Esophagus muscularis mucosa (tissue), 4 donors: ENCODE results near the gene WDR91. TPM values are rescaled to one million over a fixed set of nuclear protein-coding genes. Genes with fewer than 3 reads are reported as not detected.
"Not testable (repeated sequence)": the region's sequence is repeated elsewhere in the genome, so short reads cannot be mapped to it uniquely, and the experiment has no call there.

ENCODE experiments used
- DNase-seq: peaks from one replicate; pipeline ENCODE4 v3.0.0-alpha.2; 2017; ENCODE audit errors: extremely low spot score
- H3K27ac ChIP-seq, 4 donors: fragments of 200-600 bp; sonication (generic); replicated peaks in 1 of 4; 1 replicate in 3 of 4; 2 replicates in 1 of 4; pipeline ENCODE4 v1.5.1; 2016 to 2019; ENCODE audit warnings: mild to moderate bottlenecking in 1 of 4
- H3K27me3 ChIP-seq, 4 donors: fragments of 200-600 bp; sonication (generic); one replicate each; pipeline versions ENCODE4 v1.5.1 to v1.6.0; 2016 to 2019
- H3K36me3 ChIP-seq, 4 donors: fragments of 200-600 bp; sonication (generic); one replicate each; pipeline ENCODE4 v1.5.1; 2016 to 2019
- H3K4me1 ChIP-seq, 4 donors: fragments of 200-600 bp; sonication (generic); one replicate each; pipeline ENCODE4 v1.5.1; 2016 to 2019
- H3K4me3 ChIP-seq, 4 donors: fragments of 200-600 bp; sonication (generic); 1 replicate in 2 of 4; 2 replicates in 2 of 4; pipeline ENCODE4 v1.5.1; 2016 to 2019; ENCODE audit warnings: mild to moderate bottlenecking in 4 of 4, moderate library complexity in 1 of 4
- H3K9me3 ChIP-seq, 4 donors: fragments of 200-600 bp; sonication (generic); 1 replicate in 3 of 4; 2 replicates in 1 of 4; pipeline ENCODE4 v1.5.1; 2016 to 2019
- EP300 ChIP-seq: sonication (generic); formaldehyde crosslinking; IDR thresholded peaks from one replicate; pipeline ENCODE4 v1.6.1; 2017; ENCODE audit warnings: antibody characterized with exemption
- POLR2A ChIP-seq: fragments of 450-650 bp; IDR thresholded peaks from one replicate; pipeline ENCODE4 v1.6.1; 2017; ENCODE audit warnings: antibody characterized with exemption, moderate library complexity, mild to moderate bottlenecking, low read depth
- POLR2AphosphoS5 ChIP-seq, 2 donors: sonication (generic); formaldehyde crosslinking; IDR thresholded peaks; one replicate each; pipeline ENCODE4 v1.6.1; 2017; ENCODE audit warnings: antibody characterized with exemption in 2 of 2
- WGBS: methylation state at CpG from one replicate; pipeline ENCODE4 v1.1.5; 2018; 5-methylcytosine and 5-hydroxymethylcytosine counted together
- intact Hi-C: fragments of 100-400 bp; cut with DNase I; formaldehyde crosslinking; loops from one replicate; pipeline ENCODE4 v1.15.1; 2023
- total RNA-seq, 4 donors: library from RNA; depleted of rRNA; stranded (reverse); fragments of >200 nt; gene quantifications; one replicate each; pipeline versions ENCODE4 v1.1.0 to v1.2.1, GENCODE V29; 2016
- TF ChIP-seq, protein P1 (sequence below), 3 experiments: fragments of 200-600 bp in 2 of 3; fragments of 450-650 bp in 1 of 3; sonication (generic) in 2 of 3; IDR thresholded peaks; one replicate each; pipeline ENCODE4 v1.5.1; 2017 to 2019; ENCODE audit warnings: antibody characterized with exemption in 3 of 3, mild to moderate bottlenecking in 2 of 3, moderate library complexity in 1 of 3

Gene WDR91
- total RNA-seq, 4 donors from 2014 or later = 13.3 to 27.4 (median 20.4) TPM

DNA sequence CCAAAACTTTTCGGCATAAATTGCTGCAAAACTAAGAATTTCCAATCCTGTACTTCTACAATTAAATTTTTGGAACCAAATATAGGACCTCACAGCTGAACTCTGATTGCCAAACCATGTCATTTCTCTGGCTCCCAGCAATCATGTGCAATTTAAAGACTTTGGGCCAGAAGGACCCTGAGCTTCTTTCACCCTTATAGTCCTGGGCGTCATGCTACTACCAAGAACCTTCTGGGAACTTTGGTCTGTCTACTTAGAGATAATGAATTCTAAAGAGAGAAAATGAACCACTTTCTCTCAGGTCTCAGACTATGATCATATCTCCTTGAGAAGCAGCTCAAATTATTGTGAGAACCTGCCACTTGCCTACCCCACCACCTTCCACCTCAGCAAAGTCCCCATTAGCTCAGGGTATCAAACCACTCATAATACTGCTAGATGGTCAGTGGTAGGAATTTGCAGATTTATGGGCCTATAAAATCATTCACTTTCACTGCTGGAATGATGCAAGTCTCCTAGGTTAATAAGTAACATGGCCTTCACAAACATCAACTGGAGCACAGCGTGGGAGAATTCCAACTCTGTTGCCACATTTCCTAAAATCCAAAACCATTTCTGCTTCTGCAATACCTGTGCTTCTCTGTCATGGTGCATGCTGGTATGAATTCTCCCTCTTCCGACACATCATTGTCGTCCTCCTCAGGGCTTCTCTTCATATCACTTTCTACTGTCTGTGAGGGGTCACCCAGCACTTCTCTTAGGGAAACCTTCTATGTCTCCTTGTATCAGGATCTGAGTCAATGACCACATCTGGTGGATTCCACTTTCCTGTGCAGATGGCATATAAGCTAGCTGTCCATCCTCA, 6.6 kb upstream of the WDR91 start:
- TF ChIP-seq EP300 = no peak
- no peak for TF ChIP-seq POLR2AphosphoS5 (IDR thresholded peaks at IDR 0.05)
- no peak for TF ChIP-seq POLR2A
- TF ChIP-seq, protein P1, sequence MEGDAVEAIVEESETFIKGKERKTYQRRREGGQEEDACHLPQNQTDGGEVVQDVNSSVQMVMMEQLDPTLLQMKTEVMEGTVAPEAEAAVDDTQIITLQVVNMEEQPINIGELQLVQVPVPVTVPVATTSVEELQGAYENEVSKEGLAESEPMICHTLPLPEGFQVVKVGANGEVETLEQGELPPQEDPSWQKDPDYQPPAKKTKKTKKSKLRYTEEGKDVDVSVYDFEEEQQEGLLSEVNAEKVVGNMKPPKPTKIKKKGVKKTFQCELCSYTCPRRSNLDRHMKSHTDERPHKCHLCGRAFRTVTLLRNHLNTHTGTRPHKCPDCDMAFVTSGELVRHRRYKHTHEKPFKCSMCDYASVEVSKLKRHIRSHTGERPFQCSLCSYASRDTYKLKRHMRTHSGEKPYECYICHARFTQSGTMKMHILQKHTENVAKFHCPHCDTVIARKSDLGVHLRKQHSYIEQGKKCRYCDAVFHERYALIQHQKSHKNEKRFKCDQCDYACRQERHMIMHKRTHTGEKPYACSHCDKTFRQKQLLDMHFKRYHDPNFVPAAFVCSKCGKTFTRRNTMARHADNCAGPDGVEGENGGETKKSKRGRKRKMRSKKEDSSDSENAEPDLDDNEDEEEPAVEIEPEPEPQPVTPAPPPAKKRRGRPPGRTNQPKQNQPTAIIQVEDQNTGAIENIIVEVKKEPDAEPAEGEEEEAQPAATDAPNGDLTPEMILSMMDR (IDR thresholded peaks at IDR 0.05) = no peak
- Histone ChIP-seq H3K27me3 (no peaks in the 10 kb centered on the region), H3K36me3 (no peaks in the 10 kb centered on the region), H3K4me1 (no peaks in the 10 kb centered on the region), H3K27ac (no peak overlapping the region), H3K9me3 (no peaks in the 10 kb centered on the region), H3K4me3 (no peak overlapping the region)
- DNase-seq = no peak
- WGBS = 95% methylated on average over 5 of the region's 5 CpGs
- intact Hi-C loops = no loop called here

- H3K9me3 ChIP-seq = no peaks in the 10 kb centered on the region
- H3K4me3 ChIP-seq = no peak overlapping the region
- no peaks in the 10 kb centered on the region for H3K27me3 ChIP-seq
- no peaks in the 10 kb centered on the region for H3K36me3 ChIP-seq
- intact Hi-C loops = no loop called here
- H3K4me1 ChIP-seq = peaks cover 0 to 6% (median 2%) of the 10 kb centered on the region in 4 donors
- no peak for DNase-seq
- TF ChIP-seq POLR2AphosphoS5 (IDR thresholded peaks at IDR 0.05) = no peak
- TF ChIP-seq POLR2A = no peak
- TF ChIP-seq, protein P1 (IDR thresholded peaks at IDR 0.05) = no peak
- no peak for TF ChIP-seq EP300
- no peak overlapping the region for H3K27ac ChIP-seq
- 77% methylated on average over 3 of the region's 3 CpGs for WGBS
Observed at GRCh38 chr7:135215698-135216097, 4.4 kb upstream of the WDR91 start.

- 91% methylated on average over 4 of the region's 4 CpGs for WGBS
- intact Hi-C loops = no loop called here
Observed at GRCh38 chr7:135215180-135215579, 3.9 kb upstream of the WDR91 start.

DNA sequence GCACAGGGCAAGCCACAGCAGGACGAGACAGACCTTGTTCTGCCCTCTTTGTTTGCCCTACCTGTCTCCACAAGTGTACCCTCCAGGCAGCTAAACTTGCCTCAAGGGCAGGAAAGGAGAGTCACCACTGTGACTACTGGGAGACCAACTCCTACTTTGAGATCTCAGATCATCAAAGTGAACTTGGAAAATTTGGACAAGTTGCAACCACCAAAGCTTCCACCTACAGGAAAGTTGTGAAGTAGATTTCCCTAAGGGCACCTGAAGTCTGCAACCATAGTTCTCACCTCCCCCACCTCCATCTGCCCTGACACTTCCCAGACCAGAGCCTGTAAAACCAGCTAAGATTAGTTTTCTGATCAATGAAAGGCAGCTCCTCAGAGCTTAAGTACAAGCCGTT, 2.5 kb upstream of the WDR91 start:
- no peak for DNase-seq
- Histone ChIP-seq H3K4me3 (no peak overlapping the region), H3K4me1 (peaks cover 8 to 25% (median 19%) of the 10 kb centered on the region in 4 donors), H3K36me3 (no peaks in the 10 kb centered on the region), H3K27ac (no peak overlapping the region), H3K27me3 (no peaks in the 10 kb centered on the region), H3K9me3 (no peaks in the 10 kb centered on the region)
- intact Hi-C loops = no loop called here
- 94% methylated on average over 2 of the region's 2 CpGs for WGBS
- TF ChIP-seq, protein P1 (IDR thresholded peaks at IDR 0.05) = no peak
- TF ChIP-seq POLR2A (no peak), EP300 (no peak), POLR2AphosphoS5 (IDR thresholded peaks at IDR 0.05) (no peak)

More at GRCh38 chr7:135215180-135215579, 3.9 kb upstream of the WDR91 start:
- Histone ChIP-seq H3K4me1 (peaks cover 4 to 11% (median 7%) of the 10 kb centered on the region in 4 donors), H3K9me3 (no peaks in the 10 kb centered on the region), H3K27me3 (no peaks in the 10 kb centered on the region), H3K36me3 (no peaks in the 10 kb centered on the region), H3K4me3 (no peak overlapping the region), H3K27ac (no peak overlapping the region)
- TF ChIP-seq EP300 (no peak), POLR2AphosphoS5 (IDR thresholded peaks at IDR 0.05) (no peak), POLR2A (no peak)
- TF ChIP-seq, protein P1 (IDR thresholded peaks at IDR 0.05) = no peak
- no peak for DNase-seq

GRCh38 chr7:135211946-135212685, 790 bp upstream of the WDR91 start:
- H3K36me3 ChIP-seq, intact Hi-C loops, H3K9me3 ChIP-seq, DNase-seq, H3K27me3 ChIP-seq: not testable (repeated sequence)
- Histone ChIP-seq H3K4me3 (peak overlapping the region; percentile 67 to 93 (median 86)), H3K4me1 (peaks cover 8 to 42% (median 35%) of the 10 kb centered on the region in 4 donors), H3K27ac (peak overlapping the region; percentile 88 to 99 (median 96))
- WGBS = 35% methylated on average over 30 of the region's 30 CpGs
